BJ (cell line): ENCODE measurements around the gene LRRC74A. TPM values are rescaled to one million over a fixed set of nuclear protein-coding genes. Genes with fewer than 3 reads are reported as not detected.

Source experiments
- CTCF ChIA-PET: fragments of 350-600 bp; formaldehyde crosslinking; extraction: SDS; loops from one replicate; lab custom pipeline; 2021; ENCODE audit warnings: antibody characterized with exemption, inconsistent platforms; lab: Yijun Ruan, JAX
- POLR2A ChIA-PET: fragments of 300-600 bp; sonication (Branson Sonifier 250); formaldehyde crosslinking; extraction: SDS; loops from one replicate; lab custom pipeline; 2021; ENCODE audit warnings: antibody characterized with exemption; lab: Charles Lee
- DNase-seq: peaks from one replicate; pipeline ENCODE4 v3.0.0-alpha.2; 2011; ENCODE audit warnings: low read depth
- H3K27me3 ChIP-seq: 2 replicates; pipeline ENCODE4 v1.6.0; 2011; ENCODE audit warnings: low read length; ENCODE audit not compliant: control insufficient read depth, insufficient read depth
- H3K36me3 ChIP-seq: 2 replicates; pipeline ENCODE4 v1.5.1; 2011; ENCODE audit warnings: low read length; ENCODE audit not compliant: control insufficient read depth, insufficient read depth
- H3K4me3 ChIP-seq: 2 replicates; pipeline ENCODE4 v1.5.1; 2011; ENCODE audit warnings: low read depth, mild to moderate bottlenecking, control low read depth, low read length
- polyA plus RNA-seq: library from polyadenylated mRNA; depleted of rRNA; stranded (reverse); fragments of >200 nt; gene quantifications from 2 replicates; pipeline ENCODE4 v1.2.3, GENCODE V29; 2011
- TF ChIP-seq, protein P1 (sequence below): IDR thresholded peaks from 2 replicates; pipeline ENCODE4 v1.5.1; 2011; ENCODE audit warnings: low read depth, mild to moderate bottlenecking, control low read depth, inconsistent platforms, low read length, moderate library complexity; ENCODE audit not compliant: insufficient read depth

Gene LRRC74A
- polyA plus RNA-seq, 1 experiment, result not detected

GRCh38 chr14:76812422-76813383 lies 13.5 kb upstream of the LRRC74A start, which contains the start of gene ANGEL1:
Gene ANGEL1 (minus strand): TSS chr14:76812882. CDS start chr14:76812827, 55 bp downstream.
- H3K27me3 ChIP-seq, result peaks cover 4% of the 10 kb centered on the region
- TF ChIP-seq, protein P1, sequence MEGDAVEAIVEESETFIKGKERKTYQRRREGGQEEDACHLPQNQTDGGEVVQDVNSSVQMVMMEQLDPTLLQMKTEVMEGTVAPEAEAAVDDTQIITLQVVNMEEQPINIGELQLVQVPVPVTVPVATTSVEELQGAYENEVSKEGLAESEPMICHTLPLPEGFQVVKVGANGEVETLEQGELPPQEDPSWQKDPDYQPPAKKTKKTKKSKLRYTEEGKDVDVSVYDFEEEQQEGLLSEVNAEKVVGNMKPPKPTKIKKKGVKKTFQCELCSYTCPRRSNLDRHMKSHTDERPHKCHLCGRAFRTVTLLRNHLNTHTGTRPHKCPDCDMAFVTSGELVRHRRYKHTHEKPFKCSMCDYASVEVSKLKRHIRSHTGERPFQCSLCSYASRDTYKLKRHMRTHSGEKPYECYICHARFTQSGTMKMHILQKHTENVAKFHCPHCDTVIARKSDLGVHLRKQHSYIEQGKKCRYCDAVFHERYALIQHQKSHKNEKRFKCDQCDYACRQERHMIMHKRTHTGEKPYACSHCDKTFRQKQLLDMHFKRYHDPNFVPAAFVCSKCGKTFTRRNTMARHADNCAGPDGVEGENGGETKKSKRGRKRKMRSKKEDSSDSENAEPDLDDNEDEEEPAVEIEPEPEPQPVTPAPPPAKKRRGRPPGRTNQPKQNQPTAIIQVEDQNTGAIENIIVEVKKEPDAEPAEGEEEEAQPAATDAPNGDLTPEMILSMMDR, result no peak
- peak within 1 kb of the TSS; percentile 80 for H3K4me3 ChIP-seq
- DNase-seq, result peak; percentile 23
- ChIA-PET POLR2A (no interaction called here), CTCF (interaction anchor here (0.9 to 4.6 kb wide), 6 partner anchors 13 to 102 kb away, joined by 3 to 34 read pairs (median 6); no protein-coding TSS in a partner anchor)
- peaks cover 2% of the 10 kb centered on the region for H3K36me3 ChIP-seq

DNA sequence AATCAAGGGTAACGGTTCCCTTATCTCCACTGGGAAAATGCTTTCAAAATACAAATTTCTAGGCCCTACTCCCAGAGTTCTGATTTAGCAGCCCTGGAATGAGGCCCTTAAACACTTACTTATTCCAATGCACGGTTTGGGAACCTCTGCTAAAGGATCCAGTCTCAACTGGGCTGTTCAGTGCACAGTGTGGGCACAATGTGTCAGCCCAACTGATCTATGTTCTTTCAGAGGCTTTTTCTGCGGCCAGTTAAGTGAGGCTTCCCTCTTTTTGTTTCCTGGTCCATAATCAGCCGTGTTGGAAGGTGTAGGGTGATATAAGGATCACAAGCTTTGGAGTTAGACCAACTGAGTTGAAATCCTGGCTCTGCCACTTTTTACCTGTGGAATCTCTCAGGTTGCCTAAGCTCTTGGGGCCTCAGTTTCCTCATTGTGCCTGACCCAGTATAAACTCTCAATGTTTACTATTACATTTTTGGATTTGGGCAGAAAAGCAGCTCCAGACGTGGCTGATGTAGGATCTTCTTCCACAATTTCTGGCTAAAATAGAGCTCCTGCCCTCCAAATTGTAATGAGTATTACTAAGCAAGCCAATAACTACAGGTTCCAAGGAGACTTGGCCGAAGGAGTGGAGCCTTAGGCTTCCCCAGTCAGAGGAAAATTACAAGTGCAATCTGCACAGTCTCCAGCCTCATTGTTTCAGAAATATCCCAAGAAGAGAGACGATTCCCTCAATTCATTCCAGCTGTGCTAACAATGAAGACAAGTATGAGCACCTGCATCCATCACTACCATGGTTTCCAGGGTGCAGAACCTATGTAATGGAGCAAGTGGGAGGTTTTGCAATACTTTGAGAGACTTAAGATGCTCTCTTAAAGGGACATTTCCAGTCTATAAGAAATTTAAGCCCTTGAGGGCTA lies 11.2 kb upstream of the LRRC74A start:
- H3K36me3 ChIP-seq, result no peaks in the 10 kb centered on the region
- no peak overlapping the region for H3K4me3 ChIP-seq
- TF ChIP-seq, protein P1, result no peak
- DNase-seq, result no peak
- peaks cover 5% of the 10 kb centered on the region for H3K27me3 ChIP-seq
- ChIA-PET CTCF (no interaction called here), POLR2A (no interaction called here)

- ChIA-PET CTCF (no interaction called here), POLR2A (no interaction called here)
- Histone ChIP-seq H3K36me3 (no peaks in the 10 kb centered on the region), H3K4me3 (no peak overlapping the region), H3K27me3 (peaks cover 5% of the 10 kb centered on the region)
- TF ChIP-seq, protein P1, result no peak
- DNase-seq, result no peak
Observed at GRCh38 chr14:76820700-76821099, 5.5 kb upstream of the LRRC74A start.

DNA sequence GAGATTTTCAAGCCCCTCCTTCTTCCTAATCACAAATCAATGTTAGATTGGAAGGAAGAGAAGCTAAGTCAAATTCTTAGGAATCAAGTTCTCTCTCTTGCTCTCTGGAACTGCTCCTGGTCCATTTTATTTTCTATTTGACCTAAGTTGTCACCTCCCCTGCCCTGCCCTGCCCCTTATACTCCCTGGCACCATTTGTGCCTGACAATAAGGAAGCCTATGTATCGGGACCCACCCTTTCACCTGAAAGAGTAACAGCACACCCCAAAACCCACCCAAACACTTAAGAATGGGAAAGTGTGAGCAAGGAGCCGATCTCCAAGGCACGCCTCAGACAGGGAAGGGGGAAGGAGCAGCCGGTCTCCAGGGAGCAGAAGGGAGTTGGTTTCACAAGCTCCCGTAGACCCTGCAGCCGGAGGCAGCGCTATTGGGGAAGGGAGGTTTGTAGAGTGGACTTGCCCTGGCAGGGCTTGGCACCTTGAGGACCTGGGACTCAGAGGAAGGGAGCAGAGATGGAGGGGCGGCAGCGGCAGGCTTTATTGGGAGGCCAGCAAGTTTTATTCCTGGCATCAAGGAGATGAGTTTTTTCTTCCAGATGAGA lies 1.6 kb downstream of the LRRC74A start:
- ChIA-PET POLR2A (no interaction called here), CTCF (interaction anchor here (3.0 kb wide), 1 partner anchor 117 kb away, joined by 8 read pairs; no protein-coding TSS in a partner anchor)
- TF ChIP-seq, protein P1, result no peak
- Histone ChIP-seq H3K27me3 (peaks cover 2% of the 10 kb centered on the region), H3K4me3 (peak overlapping the region; percentile 20; the same call in 1 of the 2 replicates), H3K36me3 (no peaks in the 10 kb centered on the region)
- no peak for DNase-seq
